Nephron (organoid): Measurements from ENCODE around the gene OR2S2.

Source experiments
- H3K27ac Mint-ChIP-seq, 3 experiments: 2 replicates each; pipeline ENCODE4 v1.8.0; 2020; ENCODE audit warnings: mixed read lengths in 3 of 3, mild to moderate bottlenecking in 2 of 3, moderate library complexity in 1 of 3
- H3K27me3 Mint-ChIP-seq: 2 replicates; pipeline ENCODE4 v1.8.0; 2021; ENCODE audit warnings: low read depth, mild to moderate bottlenecking, moderate library complexity, mixed read lengths
- H3K36me3 Mint-ChIP-seq: 2 replicates; pipeline ENCODE4 v1.8.0; 2020; ENCODE audit warnings: low read depth, mixed read lengths
- H3K4me1 Mint-ChIP-seq: 2 replicates; pipeline ENCODE4 v1.8.0; 2020; ENCODE audit warnings: mixed read lengths
- H3K4me3 Mint-ChIP-seq, 3 experiments: 2 replicates each; pipeline ENCODE4 v1.8.0; 2020; ENCODE audit warnings: mild to moderate bottlenecking in 3 of 3, mixed read lengths in 3 of 3, moderate library complexity in 2 of 3
- H3K9me3 Mint-ChIP-seq: 2 replicates; pipeline ENCODE4 v1.8.0; 2020; ENCODE audit warnings: mixed read lengths
- CTCF ChIP-seq, 3 experiments: fragments of 200-600 bp; sonication (generic); IDR thresholded peaks; one replicate each; pipeline ENCODE4 v1.5.0; 2021; ENCODE audit warnings: antibody characterized with exemption in 3 of 3; ENCODE audit not compliant: unreplicated experiment in 3 of 3

OR2S2 gene

GRCh38 chr9:35910613-35911359, 47.2 kb downstream of the OR2S2 start:
- Mint-ChIP-seq H3K36me3 (no peaks in the 10 kb centered on the region), H3K4me1 (peaks cover 45% of the 10 kb centered on the region), H3K9me3 (no peaks in the 10 kb centered on the region), H3K27me3 (no peaks in the 10 kb centered on the region), H3K4me3 (peak overlapping the region in 1 of 3 experiments; percentile 6), H3K27ac (peak overlapping the region; percentile 50 to 90 (median 89))
- TF ChIP-seq CTCF (IDR thresholded peaks at IDR 0.05; ENCODE audit: unreplicated experiment in 3 of 3): peak in 2 of 3 experiments; percentile 17 to 19

GRCh38 chr9:35909687-35910612, 48.0 kb downstream of the OR2S2 start:
- Mint-ChIP-seq H3K4me1 (peaks cover 54% of the 10 kb centered on the region), H3K36me3 (no peaks in the 10 kb centered on the region), H3K27me3 (no peaks in the 10 kb centered on the region), H3K9me3 (no peaks in the 10 kb centered on the region), H3K27ac (peak overlapping the region; percentile 72 to 99 (median 88)), H3K4me3 (peak overlapping the region in 1 of 3 experiments; percentile 34)
- no peak for TF ChIP-seq CTCF (IDR thresholded peaks at IDR 0.05; ENCODE audit: unreplicated experiment in 3 of 3)

- TF ChIP-seq CTCF (IDR thresholded peaks at IDR 0.05; ENCODE audit: unreplicated experiment in 3 of 3): no peak
- H3K36me3 Mint-ChIP-seq: no peaks in the 10 kb centered on the region
- no peaks in the 10 kb centered on the region for H3K27me3 Mint-ChIP-seq
- peaks cover 60% of the 10 kb centered on the region for H3K4me1 Mint-ChIP-seq
- H3K27ac Mint-ChIP-seq: peak within 1 kb of the TSS; percentile 96 to 99 (median 96)
- H3K9me3 Mint-ChIP-seq: no peaks in the 10 kb centered on the region
- peak within 1 kb of the TSS in 1 of 3 experiments; percentile 57 for H3K4me3 Mint-ChIP-seq
These were observed 48.7 kb downstream of the OR2S2 start, which contains the start of gene SPAAR for GRCh38 chr9:35909274-35909673. SPAAR (plus strand) TSS chr9:35909490; CDS start chr9:35910464, 974 bp downstream.

GRCh38 chr9:35908504-35909125, 49.3 kb downstream of the OR2S2 start:
- Mint-ChIP-seq H3K4me3 (peak overlapping the region in 1 of 3 experiments; percentile 57), H3K27ac (peak overlapping the region; percentile 96 to 99 (median 96)), H3K4me1 (peaks cover 66% of the 10 kb centered on the region), H3K27me3 (no peaks in the 10 kb centered on the region), H3K9me3 (no peaks in the 10 kb centered on the region), H3K36me3 (no peaks in the 10 kb centered on the region)
- TF ChIP-seq CTCF (IDR thresholded peaks at IDR 0.05; ENCODE audit: unreplicated experiment in 3 of 3): no peak

- peak overlapping the region; percentile 6 to 57 (median 44) for H3K4me3 Mint-ChIP-seq
- no peak for TF ChIP-seq CTCF (IDR thresholded peaks at IDR 0.05; ENCODE audit: unreplicated experiment in 3 of 3)
- peak overlapping the region; percentile 96 to 99 (median 96) for H3K27ac Mint-ChIP-seq
- no peaks in the 10 kb centered on the region for H3K27me3 Mint-ChIP-seq
- H3K9me3 Mint-ChIP-seq: no peaks in the 10 kb centered on the region
- H3K36me3 Mint-ChIP-seq: no peaks in the 10 kb centered on the region
- H3K4me1 Mint-ChIP-seq: peaks cover 70% of the 10 kb centered on the region
These were observed 50.0 kb downstream of the OR2S2 start for GRCh38 chr9:35907711-35908503.
